Type B pancreatic cell (in vitro differentiated cells): ENCODE measurements around the gene ATP8B1. TPM values are rescaled to one million over a fixed set of nuclear protein-coding genes. Genes with fewer than 3 reads are reported as not detected.
A peak's percentile ranks its signal among the peaks of the same experiment; 100 is the strongest.

Experiments used
- DNase-seq: peaks from one replicate; pipeline ENCODE4 v3.0.0; 2021; ENCODE audit warnings: mixed read lengths; ENCODE audit not compliant: unreplicated experiment; ENCODE audit errors: extremely low spot score
- H3K27ac Mint-ChIP-seq: 2 replicates; pipeline ENCODE4 v1.8.0; 2021; ENCODE audit warnings: mild to moderate bottlenecking, mixed read lengths
- H3K27me3 Mint-ChIP-seq: 2 replicates; pipeline ENCODE4 v1.8.0; 2021; ENCODE audit warnings: mixed read lengths
- H3K36me3 Mint-ChIP-seq: 2 replicates; pipeline ENCODE4 v1.8.0; 2021; ENCODE audit warnings: mixed read lengths
- H3K4me1 Mint-ChIP-seq: one replicate; pipeline ENCODE4 v1.8.0; 2021; ENCODE audit warnings: mixed read lengths; ENCODE audit not compliant: unreplicated experiment
- H3K4me3 Mint-ChIP-seq: 2 replicates; pipeline ENCODE4 v1.8.0; 2021; ENCODE audit warnings: mild to moderate bottlenecking, mixed read lengths
- H3K9me3 Mint-ChIP-seq: 2 replicates; pipeline ENCODE4 v1.8.0; 2021; ENCODE audit warnings: mixed read lengths
- CTCF ChIP-seq: fragments of 200-600 bp; sonication (generic); conservative IDR thresholded peaks from 2 replicates; pipeline ENCODE4 v1.5.0; 2021; ENCODE audit warnings: antibody characterized with exemption, mild to moderate bottlenecking
- total RNA-seq: library from RNA; stranded (reverse); gene quantifications from 2 replicates; pipeline ENCODE4 v1.2.1, GENCODE V29; 2021; ENCODE audit warnings: low replicate concordance

The ATP8B1 gene
- total RNA-seq, 1 donor from 2014 or later: 21.7 TPM

GRCh38 chr18:57624988-57625387 lies 178.1 kb downstream of the ATP8B1 start:
- no peaks in the 10 kb centered on the region for H3K9me3 Mint-ChIP-seq
- no peaks in the 10 kb centered on the region for H3K27me3 Mint-ChIP-seq
- peaks cover 12% of the 10 kb centered on the region for H3K4me1 Mint-ChIP-seq
- no peak overlapping the region for H3K27ac Mint-ChIP-seq
- no peak overlapping the region for H3K4me3 Mint-ChIP-seq
- no peaks in the 10 kb centered on the region for H3K36me3 Mint-ChIP-seq
- TF ChIP-seq CTCF: no peak
- DNase-seq: no peak

DNA sequence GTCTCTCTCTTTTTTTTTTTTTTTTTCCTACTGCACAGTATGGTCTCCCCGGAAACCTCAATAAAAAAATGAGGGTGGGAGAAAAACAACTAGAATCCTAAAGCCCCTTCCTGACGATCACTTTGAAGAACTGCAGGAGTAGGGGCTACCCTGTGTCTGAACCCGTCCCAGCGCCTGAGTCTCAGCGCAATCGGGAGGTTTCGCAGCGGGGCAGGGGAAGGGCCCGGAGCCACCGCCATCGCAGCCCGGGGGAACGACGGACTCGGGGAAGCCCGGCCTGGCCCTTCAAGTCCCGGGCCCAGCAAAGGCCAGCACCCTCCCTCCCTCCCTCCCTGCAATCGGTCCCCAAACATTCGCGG lies 181.9 kb downstream of the ATP8B1 start:
- H3K27me3 Mint-ChIP-seq: no peaks in the 10 kb centered on the region
- H3K36me3 Mint-ChIP-seq: peaks cover 6% of the 10 kb centered on the region
- no peak for TF ChIP-seq CTCF
- no peak for DNase-seq
- H3K9me3 Mint-ChIP-seq: no peaks in the 10 kb centered on the region
- H3K27ac Mint-ChIP-seq: peak overlapping the region; percentile 98
- H3K4me3 Mint-ChIP-seq: peak overlapping the region; percentile 98
- peaks cover 11% of the 10 kb centered on the region for H3K4me1 Mint-ChIP-seq

DNA sequence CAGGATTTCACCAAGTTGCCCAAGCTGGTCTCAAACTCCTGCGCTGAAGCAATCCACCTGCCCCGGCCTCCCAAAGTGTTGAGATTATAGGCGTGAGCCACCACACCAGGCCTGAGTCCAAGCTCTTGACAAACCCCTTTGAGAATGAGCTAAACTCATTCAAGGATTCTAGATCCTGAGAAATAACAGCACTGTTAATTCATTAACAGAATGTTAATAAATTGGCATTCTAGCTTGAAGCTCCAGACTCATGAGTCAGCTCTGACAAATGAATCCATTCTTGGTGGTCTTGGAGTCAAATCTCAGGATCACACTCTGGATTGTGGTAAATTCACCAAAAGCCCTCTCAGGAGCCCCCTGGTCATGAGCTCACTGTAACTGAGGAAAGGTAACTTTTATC lies 183.2 kb downstream of the ATP8B1 start:
- H3K27ac Mint-ChIP-seq: no peak overlapping the region
- H3K36me3 Mint-ChIP-seq: peaks cover 11% of the 10 kb centered on the region
- no peak for TF ChIP-seq CTCF
- no peaks in the 10 kb centered on the region for H3K9me3 Mint-ChIP-seq
- H3K4me1 Mint-ChIP-seq: peaks cover 11% of the 10 kb centered on the region
- H3K27me3 Mint-ChIP-seq: no peaks in the 10 kb centered on the region
- DNase-seq: no peak
- H3K4me3 Mint-ChIP-seq: peak overlapping the region; percentile 58

- no peak overlapping the region for H3K27ac Mint-ChIP-seq
- H3K27me3 Mint-ChIP-seq: no peaks in the 10 kb centered on the region
- peaks cover 11% of the 10 kb centered on the region for H3K4me1 Mint-ChIP-seq
- no peaks in the 10 kb centered on the region for H3K9me3 Mint-ChIP-seq
- no peak overlapping the region for H3K4me3 Mint-ChIP-seq
- TF ChIP-seq CTCF: no peak
- DNase-seq: no peak
- H3K36me3 Mint-ChIP-seq: peaks cover 13% of the 10 kb centered on the region
Measured at GRCh38 chr18:57618910-57619309, 184.2 kb downstream of the ATP8B1 start.

GRCh38 chr18:57603871-57604270 lies 199.2 kb downstream of the ATP8B1 start:
- no peaks in the 10 kb centered on the region for H3K27me3 Mint-ChIP-seq
- DNase-seq: no peak
- H3K4me3 Mint-ChIP-seq: no peak overlapping the region
- TF ChIP-seq CTCF: no peak
- H3K27ac Mint-ChIP-seq: no peak overlapping the region
- H3K9me3 Mint-ChIP-seq: no peaks in the 10 kb centered on the region
- no peaks in the 10 kb centered on the region for H3K4me1 Mint-ChIP-seq
- H3K36me3 Mint-ChIP-seq: peaks cover 40% of the 10 kb centered on the region

Other genes starting within 250 kb of the ATP8B1 start
- gene FECH, start 216.6 kb downstream of the ATP8B1 start, total RNA-seq: 22.1 and 43.1 TPM in 2 replicates
- gene NARS1, start 181.5 kb downstream of the ATP8B1 start, total RNA-seq: 98.7 and 134 TPM in 2 replicates
- 84.7 and 93.5 TPM in 2 replicates for gene NEDD4L, start 240.9 kb upstream of the ATP8B1 start, total RNA-seq